Stimulated activated CD8-positive, alpha-beta memory T cell treated with anti-CD3 and anti-CD28 coated beads, Interleukin-12 subunit alpha, Interleukin-12 subunit beta, amount 100 ng/mL, for 24 hours (primary cell): Measurements from ENCODE around the gene CA7.
"Not testable (repeated sequence)": the region's sequence is repeated elsewhere in the genome, so short reads cannot be mapped to it uniquely, and the experiment has no call there.

Source experiments
- DNase-seq: peaks from one replicate; pipeline ENCODE4 v3.0.0-alpha.2; 2020; ENCODE audit errors: extremely low read depth

CA7 gene

GRCh38 chr16:66873685-66874055 lies 29.5 kb downstream of the CA7 start:
- no peak for DNase-seq

DNA sequence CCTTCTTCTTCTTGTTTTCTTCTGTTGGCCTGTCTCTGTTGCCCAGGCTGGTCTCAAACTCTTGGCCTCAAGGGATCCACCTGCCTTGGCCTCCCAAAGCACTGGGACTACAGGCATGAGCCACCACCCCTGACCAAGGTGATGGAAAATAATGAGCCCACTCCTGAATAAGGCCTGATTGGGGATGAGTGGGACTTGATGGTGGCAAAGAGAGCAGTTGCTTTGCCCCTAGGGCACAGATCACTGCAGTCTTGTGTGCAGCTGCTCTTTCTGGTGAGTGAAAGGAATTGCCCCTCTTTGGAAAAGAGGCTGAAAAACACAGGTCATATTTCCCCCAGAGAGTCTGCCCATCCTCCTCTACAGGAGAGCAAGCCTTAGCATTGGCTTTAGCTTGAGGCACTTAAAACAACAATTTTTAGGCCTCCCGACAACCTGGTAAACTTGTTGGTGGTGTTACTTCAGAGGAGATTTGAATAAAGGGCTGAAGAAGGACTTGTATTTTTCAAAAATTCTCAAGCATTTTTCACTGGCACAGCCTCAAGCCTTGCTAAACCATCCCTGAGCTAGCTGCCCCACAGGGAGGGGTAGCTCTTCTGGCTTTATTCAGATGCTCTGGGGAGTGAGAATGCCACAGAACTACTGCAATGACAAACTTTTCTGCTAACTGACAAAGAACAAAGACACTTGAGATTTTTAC lies 30.0 kb downstream of the CA7 start:
- no peak for DNase-seq

DNA sequence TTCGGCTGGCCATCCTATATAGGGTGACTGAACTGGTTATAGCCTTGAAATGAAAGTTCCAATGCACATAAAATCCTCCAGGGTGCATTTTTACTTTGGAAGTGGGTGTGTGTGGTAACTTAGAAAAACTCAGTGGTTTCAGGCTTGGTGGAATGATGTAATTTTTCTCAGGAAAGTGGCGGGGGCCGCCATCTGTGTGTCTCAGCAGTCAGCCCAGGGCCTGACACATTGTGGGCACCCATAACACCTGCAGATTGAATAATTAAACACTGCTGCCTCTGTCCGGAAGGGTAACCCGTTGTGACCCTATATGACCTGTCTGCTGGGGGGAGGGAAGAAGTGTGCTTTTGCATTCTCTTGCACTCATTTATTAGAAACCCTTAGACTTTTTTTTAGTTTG lies 33.9 kb downstream of the CA7 start:
- no peak for DNase-seq

DNA sequence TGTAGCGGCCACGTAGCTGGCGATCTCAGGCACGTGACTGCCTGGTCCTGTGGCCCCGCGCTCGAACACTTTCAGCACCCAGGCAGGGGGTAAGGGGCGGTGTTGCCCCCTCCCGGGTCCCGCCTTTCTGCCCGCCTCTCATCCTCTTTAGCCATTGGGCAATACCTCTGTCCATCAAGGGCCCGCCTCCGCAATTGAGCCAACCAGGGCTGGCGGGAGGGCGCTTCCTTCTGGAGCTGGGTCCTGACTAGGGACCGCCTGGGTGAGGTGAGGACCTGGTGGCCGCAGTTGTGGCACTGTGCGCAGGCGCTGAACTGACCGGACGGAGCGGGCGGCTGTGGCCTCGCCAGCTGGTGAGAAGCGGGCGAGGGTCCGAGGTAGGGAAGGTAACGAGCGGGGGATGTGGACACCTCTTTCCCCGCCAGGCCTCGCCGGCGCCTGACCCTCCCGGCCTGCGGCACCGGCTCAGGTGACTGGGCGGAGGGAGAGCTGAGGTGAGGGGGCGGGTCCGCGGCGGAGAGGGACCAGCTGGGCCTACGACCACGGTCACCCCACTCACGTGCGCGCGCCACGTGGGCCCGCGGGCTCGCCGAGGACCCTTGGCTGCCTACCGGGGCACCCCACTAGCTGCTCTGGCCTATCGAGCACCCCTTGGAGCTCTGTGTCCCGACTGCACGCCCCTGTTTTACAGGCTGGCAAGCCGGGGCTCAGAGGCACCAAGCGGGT lies 36.2 kb downstream of the CA7 start, which contains the start of gene PDP2:
PDP2 (plus strand) TSS at position 228 of the 726 bp plus-strand sequence. CDS start 3,770 bp downstream, outside the sequence.
- peak; percentile 67 for DNase-seq

GRCh38 chr16:66881014-66881417 lies 36.8 kb downstream of the CA7 start:
- DNase-seq: no peak

DNA sequence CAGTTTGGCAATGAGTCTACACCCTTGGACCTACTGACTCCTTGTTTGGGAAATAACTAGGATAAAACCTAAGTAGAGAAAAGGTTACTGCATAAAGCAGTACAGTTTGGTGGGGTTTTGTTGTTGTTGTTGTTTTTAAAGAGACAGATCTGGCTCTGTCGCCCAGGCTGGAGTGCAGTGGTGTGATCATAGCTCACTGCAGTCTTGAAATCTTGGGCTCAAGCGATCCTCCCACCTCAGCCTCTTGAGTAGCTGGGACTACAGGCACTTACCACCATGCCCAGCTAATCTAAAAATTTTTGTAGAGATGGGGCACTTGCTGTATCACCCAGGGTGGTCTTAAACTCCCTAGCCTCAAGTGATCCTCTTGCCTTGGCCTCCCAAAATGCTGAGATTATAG lies 37.3 kb downstream of the CA7 start:
- no peak for DNase-seq

GRCh38 chr16:66881964-66882508 lies 37.8 kb downstream of the CA7 start:
- no peak for DNase-seq

- no peak for DNase-seq
These were observed 38.5 kb downstream of the CA7 start for GRCh38 chr16:66882702-66883101.

DNA sequence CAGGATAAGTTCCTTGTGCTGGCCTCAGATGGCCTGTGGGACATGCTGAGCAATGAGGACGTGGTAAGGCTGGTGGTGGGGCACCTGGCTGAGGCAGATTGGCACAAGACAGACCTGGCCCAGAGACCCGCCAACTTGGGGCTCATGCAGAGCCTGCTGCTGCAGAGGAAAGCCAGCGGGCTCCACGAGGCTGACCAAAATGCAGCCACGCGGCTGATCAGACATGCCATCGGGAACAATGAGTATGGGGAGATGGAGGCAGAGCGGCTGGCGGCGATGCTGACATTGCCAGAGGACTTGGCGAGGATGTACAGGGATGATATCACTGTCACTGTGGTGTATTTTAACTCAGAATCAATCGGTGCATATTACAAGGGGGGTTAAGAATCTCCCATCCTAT lies 41.3 kb downstream of the CA7 start:
- DNase-seq: no peak

DNA sequence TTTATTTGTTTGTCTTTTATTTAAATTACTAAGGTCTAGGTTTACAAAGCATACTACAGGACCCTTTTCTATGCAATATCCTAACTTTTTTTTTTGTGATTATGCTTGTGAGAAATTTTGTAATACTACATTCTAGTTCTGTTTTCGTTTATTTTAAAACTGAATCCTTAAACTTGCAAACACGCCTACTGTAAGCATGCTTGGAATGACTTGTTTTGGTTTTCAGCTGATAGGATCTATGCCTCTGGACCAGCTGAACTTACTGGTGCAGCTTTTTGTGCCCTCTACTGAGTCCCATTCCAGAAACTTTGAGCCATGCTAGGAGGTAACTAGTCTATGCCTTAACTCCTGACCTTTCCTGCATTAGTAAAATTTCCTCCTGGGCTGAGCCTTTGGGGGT lies 42.1 kb downstream of the CA7 start:
- no peak for DNase-seq

GRCh38 chr16:66886914-66887313 lies 42.7 kb downstream of the CA7 start:
- DNase-seq: no peak

DNA sequence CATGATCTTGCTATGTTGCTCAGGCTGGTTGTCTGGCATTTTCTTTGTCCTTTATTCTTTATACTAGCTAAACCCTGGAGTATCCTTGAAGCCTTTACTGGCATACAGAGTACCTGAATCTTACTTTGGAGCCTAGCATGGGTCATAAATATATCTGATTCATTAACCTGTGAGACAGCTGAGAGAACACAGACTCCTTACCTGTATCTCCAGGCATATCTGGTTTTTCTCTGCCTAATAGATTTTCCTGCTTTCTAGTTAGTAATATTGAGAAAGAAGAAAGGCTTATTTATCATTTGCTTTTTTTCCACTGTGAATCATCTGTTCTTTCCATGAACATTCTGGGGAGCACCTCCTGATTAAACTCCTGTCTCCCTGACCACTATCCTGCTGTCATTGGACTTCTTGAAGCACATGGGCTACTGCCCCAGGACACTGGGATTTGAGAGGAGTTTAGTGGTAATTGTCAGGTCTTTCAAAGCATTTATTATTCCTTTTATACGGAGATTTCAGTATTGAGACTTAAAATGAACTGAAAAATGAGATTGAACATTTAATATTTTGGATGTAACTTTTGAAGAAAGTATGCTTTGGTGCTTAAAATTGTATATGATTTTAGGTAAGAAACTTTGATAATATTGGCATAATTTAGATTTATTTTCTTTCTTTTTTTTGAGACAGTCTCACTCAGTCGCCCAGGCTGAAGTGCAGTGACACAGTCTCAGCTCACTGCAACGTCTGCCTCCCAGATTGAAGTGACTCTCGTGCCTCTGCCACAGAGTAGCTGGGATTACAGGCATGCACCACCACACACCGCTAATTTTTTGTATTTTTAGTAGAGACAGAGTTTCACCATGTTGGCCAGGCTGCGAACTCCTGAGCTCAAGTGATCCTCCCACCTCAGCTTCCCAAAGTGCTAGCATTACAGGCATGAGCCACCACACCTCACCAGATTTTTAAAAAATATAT lies 44.7 kb downstream of the CA7 start:
- no peak for DNase-seq

DNA sequence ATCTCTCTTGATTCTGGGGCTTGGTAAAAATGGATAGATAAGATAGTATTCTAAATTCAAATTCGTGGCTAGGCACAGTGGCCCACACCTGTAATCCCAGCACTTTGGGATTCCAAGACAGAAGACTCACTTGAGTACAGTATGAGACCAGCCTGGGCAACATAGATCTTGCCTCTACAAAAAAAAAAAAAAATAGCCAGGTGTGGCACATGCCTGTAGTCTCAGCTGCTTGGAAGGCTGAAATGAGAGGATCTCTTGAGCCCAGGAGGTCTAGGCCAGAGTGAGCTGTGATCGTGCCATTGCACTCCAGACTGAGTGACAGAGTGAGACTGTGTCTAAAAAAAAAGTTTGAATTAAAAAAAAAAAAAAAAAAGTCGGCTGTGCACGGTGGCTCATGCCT lies 45.4 kb downstream of the CA7 start:
- DNase-seq: no peak

GRCh38 chr16:66890799-66891198 lies 46.6 kb downstream of the CA7 start:
- no peak for DNase-seq

- no peak for DNase-seq
These were observed 47.1 kb downstream of the CA7 start for GRCh38 chr16:66891360-66891759.

DNA sequence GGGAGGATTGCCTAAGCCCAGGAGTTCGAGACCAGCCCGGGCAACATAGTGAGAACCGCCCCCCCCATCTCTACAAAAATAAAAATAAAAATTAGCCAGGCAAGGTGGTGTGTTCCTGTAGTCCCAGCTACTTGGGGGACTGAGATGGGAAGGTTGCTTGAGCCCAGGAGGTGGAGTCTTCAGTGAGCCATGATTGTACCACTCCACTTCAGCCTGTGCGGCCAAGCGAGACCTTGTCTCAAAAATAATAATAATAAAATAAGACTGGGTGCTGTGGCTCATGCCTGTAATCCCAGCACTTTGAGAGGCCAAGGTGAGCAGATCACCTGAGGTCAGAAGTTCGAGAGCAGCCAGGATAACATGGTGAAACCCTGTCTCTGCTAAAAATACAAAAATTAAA lies 47.6 kb downstream of the CA7 start:
- DNase-seq: no peak

- no peak for DNase-seq
These were observed 49.8 kb downstream of the CA7 start for GRCh38 chr16:66894055-66894454.

GRCh38 chr16:66894948-66895688 lies 50.9 kb downstream of the CA7 start:
- DNase-seq: no peak

DNA sequence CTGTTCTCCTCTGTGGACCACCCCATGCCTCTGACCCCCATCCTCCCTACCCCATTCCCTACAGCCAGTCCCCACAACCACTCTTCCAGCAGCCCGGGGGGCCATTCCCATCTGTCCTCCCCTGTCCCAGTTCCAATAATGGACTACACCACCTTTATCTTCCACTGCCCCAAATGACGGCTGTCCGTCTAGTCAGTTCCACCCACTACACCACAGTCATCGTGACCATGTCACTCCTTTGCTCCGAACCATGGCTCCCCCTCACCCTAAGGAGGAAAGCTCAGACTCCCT lies 51.4 kb downstream of the CA7 start:
- DNase-seq: no peak

GRCh38 chr16:66895999-66896398 lies 51.8 kb downstream of the CA7 start:
- no peak for DNase-seq

DNA sequence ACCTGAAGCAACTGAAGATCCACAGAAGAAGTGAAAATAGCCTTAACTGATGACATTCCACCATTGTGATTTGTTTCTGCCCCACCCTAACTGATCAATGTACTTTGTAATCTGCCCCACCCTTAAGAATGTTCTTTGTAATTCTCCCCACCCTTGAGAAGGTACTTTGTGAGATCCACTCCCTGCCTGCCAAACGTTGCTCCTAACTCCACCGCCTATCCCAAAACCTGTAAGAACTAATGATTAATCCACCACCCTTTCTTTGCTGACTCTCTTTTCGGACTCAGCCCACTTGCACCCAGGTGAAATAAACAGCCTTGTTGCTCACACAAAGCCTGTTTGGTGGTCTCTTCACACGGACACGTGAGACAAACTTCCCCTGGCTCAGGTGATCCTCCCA lies 52.5 kb downstream of the CA7 start:
- not testable (repeated sequence) for DNase-seq

DNA sequence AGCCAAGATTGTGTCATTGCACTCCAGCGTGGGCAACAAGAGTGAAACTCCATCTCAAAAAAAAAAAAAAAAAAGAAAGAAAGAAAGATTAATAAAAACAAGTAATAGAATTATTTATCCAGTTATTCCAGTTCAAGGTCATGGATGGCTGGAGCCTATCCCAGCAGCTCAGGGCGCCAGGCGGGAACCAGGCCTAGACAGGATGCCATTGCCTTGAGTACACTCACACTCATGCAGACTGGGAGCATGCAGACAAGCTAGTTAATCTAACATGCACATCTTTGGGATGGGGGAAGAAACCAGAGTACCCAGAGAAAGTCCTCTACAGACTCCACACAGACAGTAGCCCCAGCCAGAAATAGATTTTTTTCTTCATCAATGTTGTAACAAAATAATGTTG lies 54.0 kb downstream of the CA7 start:
- DNase-seq: no peak
